T47D (cell line): Measurements from ENCODE around the gene SLC26A11.
"Not testable (repeated sequence)": the region's sequence is repeated elsewhere in the genome, so short reads cannot be mapped to it uniquely, and the experiment has no call there.

Source experiments
- DNase-seq, 2 experiments: peaks; one replicate each; pipeline versions ENCODE4 v3.0.0 to v3.0.0-alpha.2; 2011 to 2012; ENCODE audit warnings: low read depth in 1 of 2, low spot score in 1 of 2
- JUND ChIP-seq: IDR thresholded peaks from 2 replicates; pipeline ENCODE4 v1.6.1; 2012; ENCODE audit warnings: low read depth
- in situ Hi-C: cut with HindIII; loops from 2 replicates; pipeline ENCODE4 v1.10.0; 2016; ENCODE audit warnings: low sequenced_read_pairs, low pct_unique_long_range_greater_than_20kb

The SLC26A11 gene

DNA sequence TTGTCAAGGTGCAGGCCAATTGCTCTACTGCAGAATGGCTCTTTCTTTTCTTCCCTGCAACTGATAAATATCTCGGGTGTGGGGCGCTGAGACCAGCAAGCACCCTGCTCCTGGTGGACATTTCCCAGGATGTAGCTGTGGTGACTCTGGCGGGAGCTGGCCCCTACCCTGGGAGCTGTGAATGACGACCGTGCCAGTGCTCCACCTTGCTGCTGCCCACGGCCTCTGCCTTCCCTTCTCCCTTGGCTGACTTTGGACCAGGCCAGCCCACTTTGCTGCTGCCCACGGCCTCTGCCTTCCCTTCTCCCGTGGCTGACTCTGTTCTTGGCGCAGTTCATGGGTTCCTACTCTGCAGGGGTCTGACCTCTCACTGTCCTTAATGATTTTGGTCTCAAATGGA lies 34.3 kb upstream of the SLC26A11 start:
- no peak for TF ChIP-seq JUND
- no peak for DNase-seq
- in situ Hi-C loops: no loop called here

DNA sequence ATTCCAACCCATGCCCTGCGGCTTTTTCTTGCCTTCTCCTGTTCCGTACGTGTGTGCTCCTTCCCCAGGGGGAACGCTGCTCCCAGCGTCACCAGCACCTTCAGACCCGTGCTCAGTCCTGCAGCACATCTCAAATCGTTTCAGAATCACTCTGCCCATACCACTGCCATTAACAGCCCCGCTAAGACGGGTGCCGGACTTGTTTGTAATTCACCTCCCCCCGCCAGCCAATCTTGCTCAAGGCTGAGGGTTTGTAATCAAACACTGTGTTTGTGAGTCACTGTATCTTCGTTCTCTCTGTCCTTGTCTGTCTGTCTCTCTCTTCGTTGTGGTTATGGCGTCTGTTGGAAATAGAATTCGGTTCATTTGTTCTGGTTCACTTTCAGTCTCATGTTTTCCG lies 33.1 kb upstream of the SLC26A11 start:
- in situ Hi-C loops: no loop called here
- TF ChIP-seq JUND: no peak
- DNase-seq: no peak

DNA sequence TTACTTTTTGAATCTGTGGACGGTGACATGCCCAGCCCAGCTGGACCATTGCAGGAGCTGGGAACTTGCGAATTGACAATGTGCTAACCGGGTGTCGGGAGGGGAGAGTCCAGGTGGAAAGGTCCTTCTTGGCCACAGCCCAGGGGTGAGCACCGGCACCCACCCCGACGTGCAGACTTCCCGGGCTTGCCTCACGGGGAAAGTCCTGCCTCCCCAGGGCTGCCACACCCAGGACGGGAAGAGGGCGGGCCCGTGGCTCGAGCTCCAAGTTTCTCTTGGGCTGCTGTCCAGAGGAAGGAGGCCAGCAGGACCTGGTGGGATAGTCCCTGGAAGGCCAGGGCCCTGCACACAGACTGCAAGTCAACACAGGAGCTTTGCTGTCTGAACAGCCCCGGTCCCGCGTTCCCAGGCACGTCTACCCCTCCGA lies 32.7 kb upstream of the SLC26A11 start:
- DNase-seq: no peak
- TF ChIP-seq JUND: no peak

DNA sequence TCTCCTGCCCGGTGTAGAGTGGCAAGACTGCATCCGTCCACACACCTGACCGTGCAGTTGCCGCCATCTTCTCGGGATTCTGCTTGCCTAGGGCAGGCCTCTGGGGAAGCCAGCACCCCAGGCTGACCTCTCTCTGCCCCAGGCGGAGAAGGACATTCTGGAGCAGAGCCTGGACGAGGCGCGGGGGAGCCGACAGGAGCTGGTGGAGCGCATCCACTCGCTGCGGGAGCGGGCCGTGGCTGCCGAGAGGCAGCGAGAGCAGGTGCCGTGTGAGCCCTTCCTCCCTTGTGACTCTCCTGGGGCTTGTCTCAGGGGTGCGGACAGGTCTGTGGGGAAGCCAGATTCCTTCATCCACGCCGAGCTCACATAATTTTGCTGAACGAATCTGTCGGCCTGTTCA lies 30.6 kb upstream of the SLC26A11 start:
- TF ChIP-seq JUND: no peak
- in situ Hi-C loops: no loop called here
- no peak for DNase-seq

More for the DNA sequence above, 32.7 kb upstream of the SLC26A11 start:
- in situ Hi-C loops: no loop called here

DNA sequence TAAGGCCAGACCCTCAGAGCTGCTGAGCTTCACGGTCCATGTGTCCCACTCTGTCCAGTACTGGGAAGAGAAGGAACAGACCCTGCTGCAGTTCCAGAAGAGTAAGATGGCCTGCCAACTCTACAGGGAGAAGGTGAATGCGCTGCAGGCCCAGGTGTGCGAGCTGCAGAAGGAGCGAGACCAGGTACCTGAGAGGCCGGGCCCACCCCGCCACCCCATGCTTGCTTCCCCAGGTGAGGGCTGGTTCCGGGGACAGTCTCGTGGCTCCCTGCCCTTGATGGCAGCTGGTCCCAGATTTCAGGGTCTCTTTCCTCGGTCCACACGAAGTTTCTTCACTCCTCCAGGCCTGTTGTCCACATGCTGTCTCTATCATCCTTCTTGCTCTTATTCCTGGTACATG lies 29.5 kb upstream of the SLC26A11 start:
- DNase-seq: no peak
- in situ Hi-C loops: no loop called here

DNA sequence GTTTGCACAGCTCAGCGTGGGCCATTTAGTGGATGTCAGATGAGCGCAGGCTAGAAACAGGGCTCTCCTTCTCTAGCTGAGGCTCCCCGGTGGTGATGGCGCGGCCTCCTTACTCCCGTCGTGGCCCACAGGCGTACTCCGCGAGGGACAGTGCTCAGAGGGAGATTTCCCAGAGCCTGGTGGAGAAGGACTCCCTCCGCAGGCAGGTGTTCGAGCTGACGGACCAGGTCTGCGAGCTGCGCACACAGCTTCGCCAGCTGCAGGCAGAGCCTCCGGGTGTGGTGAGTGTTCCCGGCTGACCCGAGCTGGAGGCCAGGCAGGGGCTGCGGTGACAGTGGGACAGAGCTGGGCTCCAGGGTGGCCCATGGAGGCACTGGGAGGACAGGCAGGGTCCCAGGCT lies 29.0 kb upstream of the SLC26A11 start:
- in situ Hi-C loops: no loop called here
- no peak for DNase-seq
- TF ChIP-seq JUND: no peak

More for the DNA sequence above, 29.5 kb upstream of the SLC26A11 start:
- no peak for TF ChIP-seq JUND

DNA sequence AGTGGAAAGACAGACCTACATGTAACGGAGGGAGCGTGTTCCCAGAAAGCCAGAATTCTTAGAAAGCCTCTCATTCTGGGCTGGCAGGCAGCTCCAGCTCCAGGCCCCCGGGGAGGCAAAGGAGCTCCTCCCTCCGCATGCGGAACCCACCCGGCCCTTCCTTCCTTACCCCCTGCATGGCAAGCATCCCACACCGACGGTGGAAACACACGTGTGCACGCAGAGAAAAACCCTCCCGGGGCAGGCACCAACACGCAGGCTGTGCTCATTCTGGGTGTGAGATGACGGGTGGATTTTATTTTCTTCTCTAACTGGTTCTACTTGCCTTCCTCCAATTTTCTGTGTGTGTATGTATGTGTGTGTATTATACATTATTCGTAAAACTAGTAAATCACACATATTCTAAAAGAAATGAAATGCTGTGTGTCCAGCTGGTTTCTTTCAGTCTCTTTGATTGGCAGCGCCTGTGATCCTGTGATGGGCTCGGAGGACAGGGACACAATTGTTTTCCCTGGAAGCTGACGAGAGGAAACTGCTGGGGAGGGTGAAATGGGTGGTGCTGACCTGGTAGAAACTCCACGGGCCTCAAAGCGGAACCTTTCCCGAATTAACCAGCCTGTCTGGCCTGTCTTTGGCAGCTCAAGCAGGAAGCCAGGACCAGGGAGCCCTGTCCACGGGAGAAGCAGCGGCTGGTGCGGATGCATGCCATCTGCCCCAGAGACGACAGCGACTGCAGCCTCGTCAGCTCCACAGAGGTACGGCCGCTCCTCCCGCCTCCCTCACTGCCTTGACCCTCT lies 28.2 kb upstream of the SLC26A11 start:
- in situ Hi-C loops: no loop called here
- no peak for DNase-seq
- TF ChIP-seq JUND: no peak

DNA sequence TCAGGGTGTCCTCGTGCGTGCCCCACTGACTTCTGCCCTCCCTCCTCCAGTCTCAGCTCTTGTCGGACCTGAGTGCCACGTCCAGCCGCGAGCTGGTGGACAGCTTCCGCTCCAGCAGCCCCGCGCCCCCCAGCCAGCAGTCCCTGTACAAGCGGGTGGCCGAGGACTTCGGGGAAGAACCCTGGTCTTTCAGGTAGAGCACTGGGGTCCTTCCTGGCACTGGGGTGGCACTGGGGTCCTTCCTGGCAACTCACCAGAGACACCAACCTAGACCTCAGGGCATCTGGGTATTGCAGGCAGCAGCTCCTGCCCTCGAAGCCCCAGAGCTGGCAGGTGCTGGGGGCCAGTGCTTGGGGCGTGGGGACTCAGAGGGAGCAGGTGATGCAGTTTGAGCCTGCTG lies 25.1 kb upstream of the SLC26A11 start:
- TF ChIP-seq JUND: no peak
- DNase-seq: no peak
- in situ Hi-C loops: no loop called here

DNA sequence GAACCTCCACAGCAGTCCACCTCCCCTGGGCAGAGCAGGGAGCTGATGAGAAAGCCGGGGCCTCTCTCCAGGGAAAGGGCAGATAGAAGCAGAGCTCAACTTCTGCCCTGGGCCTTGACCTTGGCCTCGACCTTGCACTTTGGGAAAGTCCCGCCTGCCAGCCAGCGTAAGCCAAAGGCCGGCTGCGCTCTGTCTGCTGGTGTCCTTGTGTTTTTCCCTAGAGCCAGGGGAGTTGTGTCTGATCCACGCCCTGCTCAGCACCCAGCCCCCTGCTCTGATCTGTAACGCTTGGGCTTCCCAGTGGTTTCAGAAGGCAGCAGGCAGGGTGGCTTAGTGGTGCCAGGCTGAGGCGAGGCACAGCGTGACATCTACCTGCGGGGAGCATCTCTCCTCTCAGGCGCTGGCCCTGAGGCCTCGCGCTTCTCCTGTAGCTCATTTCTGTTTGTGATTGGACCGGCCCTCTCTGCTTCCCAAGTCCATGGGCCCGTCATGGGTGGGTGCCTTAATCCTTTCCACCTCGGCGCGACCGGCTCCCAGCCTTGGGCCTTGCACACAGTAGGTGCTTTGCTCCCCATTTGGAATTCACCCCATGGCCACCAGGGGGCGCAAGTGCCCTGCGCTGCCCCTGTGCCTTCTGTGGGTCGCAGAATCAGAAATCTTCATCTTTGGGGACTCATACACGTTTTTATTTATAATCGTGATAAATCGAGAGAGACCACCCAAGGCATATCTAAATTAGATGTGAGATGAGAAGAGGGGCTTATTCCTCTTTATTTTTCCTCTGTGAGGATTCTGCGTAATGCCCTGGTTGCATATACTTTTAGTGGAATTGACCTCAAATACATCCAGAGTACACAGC lies 24.3 kb upstream of the SLC26A11 start:
- in situ Hi-C loops: no loop called here
- no peak for DNase-seq
- no peak for TF ChIP-seq JUND

DNA sequence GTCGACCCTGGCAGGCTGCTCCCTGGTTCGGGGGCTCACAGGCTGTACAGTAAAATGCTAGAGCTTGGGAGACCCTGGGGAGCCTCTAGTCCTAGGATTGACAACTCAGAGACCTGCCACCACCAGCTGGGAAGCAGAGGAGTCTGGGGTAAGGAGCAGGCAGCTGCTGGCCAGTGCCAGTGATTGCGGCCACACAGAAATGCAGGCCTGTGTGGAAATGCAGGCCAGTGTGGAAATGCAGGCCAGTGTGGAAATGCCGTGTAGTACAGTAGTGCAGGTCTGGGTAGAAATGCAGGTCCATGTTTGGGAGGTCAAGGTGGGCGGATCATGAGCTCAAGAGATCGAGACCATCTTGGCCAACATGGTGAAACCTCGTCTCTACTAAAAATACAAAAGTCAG lies 23.6 kb upstream of the SLC26A11 start:
- in situ Hi-C loops: no loop called here
- no peak for TF ChIP-seq JUND
- DNase-seq: no peak

DNA sequence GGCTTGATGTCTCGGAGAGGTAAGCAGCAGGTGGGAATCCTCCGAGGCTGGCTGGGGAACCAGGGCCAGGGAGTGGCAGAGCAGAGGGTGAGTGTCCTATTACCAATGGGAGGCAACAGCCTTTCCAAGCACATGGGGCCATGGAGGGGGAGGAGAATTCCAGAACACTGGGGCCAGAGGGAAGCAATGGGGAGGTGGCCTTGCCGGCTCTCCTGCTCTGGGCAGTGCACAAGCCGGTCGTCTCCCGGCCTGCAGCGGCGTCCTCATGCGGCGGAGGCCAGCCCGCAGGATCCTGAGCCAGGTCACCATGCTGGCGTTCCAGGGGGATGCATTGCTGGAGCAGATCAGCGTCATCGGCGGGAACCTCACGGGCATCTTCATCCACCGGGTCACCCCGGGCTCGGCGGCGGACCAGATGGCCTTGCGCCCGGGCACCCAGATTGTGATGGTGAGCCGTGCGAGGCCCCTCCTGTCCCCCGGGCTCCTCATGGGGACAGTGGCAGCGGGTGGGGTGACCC lies 22.0 kb upstream of the SLC26A11 start:
- TF ChIP-seq JUND: no peak
- in situ Hi-C loops: no loop called here
- DNase-seq: peak in 1 of 2 experiments; percentile 34

DNA sequence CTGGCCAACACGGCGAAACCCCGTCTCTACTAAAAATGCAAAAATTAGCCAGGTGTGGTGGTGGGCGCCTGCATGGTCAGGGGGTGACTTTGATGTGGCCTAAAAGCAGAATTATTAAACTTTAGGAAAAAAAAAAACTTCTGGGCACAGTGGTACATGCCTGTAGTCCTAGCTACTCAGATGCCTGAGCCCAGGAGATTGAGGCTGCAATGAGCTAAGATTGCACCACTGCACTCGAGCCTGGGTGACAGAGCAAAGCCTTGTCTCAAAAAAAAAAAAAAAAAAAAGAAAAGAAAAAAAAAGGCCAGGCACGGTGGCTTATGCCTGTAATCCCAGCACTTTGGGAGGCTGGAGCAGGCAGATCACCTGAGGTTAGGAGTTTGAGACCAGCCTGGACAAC lies 20.9 kb upstream of the SLC26A11 start:
- in situ Hi-C loops, DNase-seq: not testable (repeated sequence)

DNA sequence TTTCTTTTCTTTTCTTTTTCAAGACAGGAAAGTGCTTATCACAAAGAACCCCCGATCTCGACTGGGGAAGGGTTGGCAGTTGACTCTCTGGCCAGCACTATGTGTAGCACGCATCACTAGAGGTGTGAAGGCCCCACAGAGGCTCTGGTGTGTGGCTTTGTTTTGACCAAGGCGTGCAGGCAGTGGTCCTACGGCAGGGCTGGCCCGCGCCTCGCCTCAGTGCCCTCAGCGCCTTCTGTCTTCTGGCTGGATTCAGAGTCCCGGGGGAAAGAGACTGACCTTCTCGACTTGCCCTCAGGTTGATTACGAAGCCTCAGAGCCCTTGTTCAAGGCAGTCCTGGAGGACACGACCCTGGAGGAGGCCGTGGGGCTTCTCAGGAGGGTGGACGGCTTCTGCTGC lies 18.8 kb upstream of the SLC26A11 start:
- no peak for DNase-seq
- in situ Hi-C loops: no loop called here
- TF ChIP-seq JUND: no peak

DNA sequence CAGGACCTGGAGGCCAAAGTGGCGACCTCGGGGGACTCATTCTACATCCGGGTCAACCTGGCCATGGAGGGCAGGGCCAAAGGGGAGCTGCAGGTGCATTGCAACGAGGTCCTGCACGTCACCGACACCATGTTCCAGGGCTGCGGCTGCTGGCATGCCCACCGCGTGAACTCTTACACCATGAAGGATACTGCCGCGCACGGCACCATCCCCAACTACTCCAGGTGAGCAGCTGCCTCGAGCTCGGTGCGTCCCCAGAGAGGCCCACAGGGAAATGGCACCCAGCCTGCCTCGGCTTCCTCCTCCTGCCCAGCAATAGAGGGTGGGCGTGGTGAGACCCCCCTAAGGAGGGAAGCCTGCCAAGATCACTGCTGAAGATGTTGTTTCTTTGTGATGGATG lies 18.0 kb upstream of the SLC26A11 start:
- DNase-seq: no peak
- in situ Hi-C loops: no loop called here
- no peak for TF ChIP-seq JUND
